K562 (cell line): Measurements from ENCODE around the gene ABCC10. TPM values are rescaled to one million over a fixed set of nuclear protein-coding genes. Genes with fewer than 3 reads are reported as not detected.

Source experiments
- CBFA2T3 ChIP-seq: fragments of 450-650 bp; IDR thresholded peaks from 2 replicates; pipeline ENCODE4 v1.6.1; 2017
- CTCF ChIP-seq, 3 experiments: IDR thresholded peaks in 2 of 3; conservative IDR thresholded peaks in 1 of 3; 2 replicates each; pipeline ENCODE4 v1.5.1; 2011 to 2012; ENCODE audit warnings: low read length in 3 of 3, mild to moderate bottlenecking in 3 of 3, control low read depth in 2 of 3, improper control_type of control experiment in 1 of 3, inconsistent platforms in 1 of 3, low read depth in 1 of 3, mixed read lengths in 1 of 3, moderate library complexity in 1 of 3; ENCODE audit not compliant: insufficient read depth in 2 of 3
- DPF2 ChIP-seq: fragments of 450-650 bp; IDR thresholded peaks from 2 replicates; pipeline ENCODE4 v1.6.1; 2016
- KDM1A ChIP-seq, 2 experiments: fragments of 450-650 bp; IDR thresholded peaks; 2 replicates each; pipeline ENCODE4 v1.6.1; 2016; ENCODE audit warnings: mild to moderate bottlenecking in 2 of 2
- MEIS2 ChIP-seq: fragments of 450-650 bp; IDR thresholded peaks from 2 replicates; pipeline ENCODE4 v1.6.1; 2014; ENCODE audit warnings: mild to moderate bottlenecking; ENCODE audit not compliant: partially characterized antibody
- MTA1 ChIP-seq: fragments of 450-650 bp; IDR thresholded peaks from 2 replicates; pipeline ENCODE4 v1.6.1; 2017; ENCODE audit warnings: borderline replicate concordance
- NCOR1 ChIP-seq: fragments of 450-650 bp; IDR thresholded peaks from 2 replicates; pipeline ENCODE4 v1.6.1; 2016; ENCODE audit warnings: mild to moderate bottlenecking, moderate library complexity
- RCOR1 ChIP-seq, 2 experiments: IDR thresholded peaks; 2 replicates each; pipeline ENCODE4 v1.6.1; 2012; ENCODE audit warnings: low read depth in 2 of 2, low read length in 2 of 2, borderline replicate concordance in 1 of 2, improper control_type of control experiment in 1 of 2
- SMARCA4 ChIP-seq: fragments of 450-650 bp; IDR thresholded peaks from 2 replicates; pipeline ENCODE4 v1.6.1; 2016
- SOX6 ChIP-seq: fragments of 450-650 bp; IDR thresholded peaks from 2 replicates; pipeline ENCODE4 v1.6.1; 2014; ENCODE audit warnings: mild to moderate bottlenecking
- ZBTB11 ChIP-seq, 3 experiments: fragments of 200-800 bp in 1 of 3; fragments of 250-450 bp in 1 of 3; fragments of 450-650 bp in 1 of 3; sonication (Bioruptor Pico) in 1 of 3; sonication (Bioruptor generic) in 1 of 3; formaldehyde crosslinking in 1 of 3; IDR thresholded peaks; 2 replicates each; pipeline versions ENCODE4 v1.6.1 to v1.8.0; 2016 to 2022; ENCODE audit warnings: mild to moderate bottlenecking in 2 of 3, missing genetic modification characterization in 2 of 3, missing compliant biosample characterization in 1 of 3, moderate library complexity in 1 of 3
- polyA plus RNA-seq, 8 experiments: library from polyadenylated mRNA; depleted of rRNA in 4 of 8; stranded (reverse) in 5 of 8; unstranded in 3 of 8; fragments of >200 nt; fragmentation: Nextera tagmentation in 2 of 8; fragmentation: Illumina TruSeq in 1 of 8; extraction: Ambion mirVana in 2 of 8; extraction: Trizol in 1 of 8; gene quantifications; 2 replicates each; pipeline versions ENCODE4 v1.2.1 to v1.2.3, GENCODE V29; 2011 to 2014; ENCODE audit warnings: inconsistent platforms in 1 of 8, missing spikeins in 1 of 8
- total RNA-seq, 7 experiments: library from RNA; depleted of rRNA in 6 of 7; stranded (reverse); fragments of >200 nt in 6 of 7; fragmentation: Illumina TruSeq in 2 of 7; extraction: Trizol in 2 of 7; gene quantifications; 2 replicates each; pipeline versions ENCODE4 v1.2.1 to v1.2.3, GENCODE V29; 2011 to 2021; ENCODE audit warnings: low replicate concordance in 1 of 7
- TF ChIP-seq, protein P1 (sequence below): fragments of 450-650 bp; IDR thresholded peaks from 2 replicates; pipeline ENCODE4 v1.6.1; 2016; ENCODE audit warnings: low read depth
- TF ChIP-seq, protein P2 (sequence below): sonication (generic); IDR thresholded peaks from 2 replicates; pipeline ENCODE4 v1.6.1; 2016

Gene ABCC10
- total and polyA plus RNA-seq, 9 of the 15 experiments (the other 6 are each of a cell fraction or from before 2014, with no cell fraction given): 2.4 to 29.1 (median 13.7) TPM

GRCh38 chr6:43390753-43391439 lies 36.4 kb upstream of the ABCC10 start (continued):
- TF ChIP-seq, protein P1, sequence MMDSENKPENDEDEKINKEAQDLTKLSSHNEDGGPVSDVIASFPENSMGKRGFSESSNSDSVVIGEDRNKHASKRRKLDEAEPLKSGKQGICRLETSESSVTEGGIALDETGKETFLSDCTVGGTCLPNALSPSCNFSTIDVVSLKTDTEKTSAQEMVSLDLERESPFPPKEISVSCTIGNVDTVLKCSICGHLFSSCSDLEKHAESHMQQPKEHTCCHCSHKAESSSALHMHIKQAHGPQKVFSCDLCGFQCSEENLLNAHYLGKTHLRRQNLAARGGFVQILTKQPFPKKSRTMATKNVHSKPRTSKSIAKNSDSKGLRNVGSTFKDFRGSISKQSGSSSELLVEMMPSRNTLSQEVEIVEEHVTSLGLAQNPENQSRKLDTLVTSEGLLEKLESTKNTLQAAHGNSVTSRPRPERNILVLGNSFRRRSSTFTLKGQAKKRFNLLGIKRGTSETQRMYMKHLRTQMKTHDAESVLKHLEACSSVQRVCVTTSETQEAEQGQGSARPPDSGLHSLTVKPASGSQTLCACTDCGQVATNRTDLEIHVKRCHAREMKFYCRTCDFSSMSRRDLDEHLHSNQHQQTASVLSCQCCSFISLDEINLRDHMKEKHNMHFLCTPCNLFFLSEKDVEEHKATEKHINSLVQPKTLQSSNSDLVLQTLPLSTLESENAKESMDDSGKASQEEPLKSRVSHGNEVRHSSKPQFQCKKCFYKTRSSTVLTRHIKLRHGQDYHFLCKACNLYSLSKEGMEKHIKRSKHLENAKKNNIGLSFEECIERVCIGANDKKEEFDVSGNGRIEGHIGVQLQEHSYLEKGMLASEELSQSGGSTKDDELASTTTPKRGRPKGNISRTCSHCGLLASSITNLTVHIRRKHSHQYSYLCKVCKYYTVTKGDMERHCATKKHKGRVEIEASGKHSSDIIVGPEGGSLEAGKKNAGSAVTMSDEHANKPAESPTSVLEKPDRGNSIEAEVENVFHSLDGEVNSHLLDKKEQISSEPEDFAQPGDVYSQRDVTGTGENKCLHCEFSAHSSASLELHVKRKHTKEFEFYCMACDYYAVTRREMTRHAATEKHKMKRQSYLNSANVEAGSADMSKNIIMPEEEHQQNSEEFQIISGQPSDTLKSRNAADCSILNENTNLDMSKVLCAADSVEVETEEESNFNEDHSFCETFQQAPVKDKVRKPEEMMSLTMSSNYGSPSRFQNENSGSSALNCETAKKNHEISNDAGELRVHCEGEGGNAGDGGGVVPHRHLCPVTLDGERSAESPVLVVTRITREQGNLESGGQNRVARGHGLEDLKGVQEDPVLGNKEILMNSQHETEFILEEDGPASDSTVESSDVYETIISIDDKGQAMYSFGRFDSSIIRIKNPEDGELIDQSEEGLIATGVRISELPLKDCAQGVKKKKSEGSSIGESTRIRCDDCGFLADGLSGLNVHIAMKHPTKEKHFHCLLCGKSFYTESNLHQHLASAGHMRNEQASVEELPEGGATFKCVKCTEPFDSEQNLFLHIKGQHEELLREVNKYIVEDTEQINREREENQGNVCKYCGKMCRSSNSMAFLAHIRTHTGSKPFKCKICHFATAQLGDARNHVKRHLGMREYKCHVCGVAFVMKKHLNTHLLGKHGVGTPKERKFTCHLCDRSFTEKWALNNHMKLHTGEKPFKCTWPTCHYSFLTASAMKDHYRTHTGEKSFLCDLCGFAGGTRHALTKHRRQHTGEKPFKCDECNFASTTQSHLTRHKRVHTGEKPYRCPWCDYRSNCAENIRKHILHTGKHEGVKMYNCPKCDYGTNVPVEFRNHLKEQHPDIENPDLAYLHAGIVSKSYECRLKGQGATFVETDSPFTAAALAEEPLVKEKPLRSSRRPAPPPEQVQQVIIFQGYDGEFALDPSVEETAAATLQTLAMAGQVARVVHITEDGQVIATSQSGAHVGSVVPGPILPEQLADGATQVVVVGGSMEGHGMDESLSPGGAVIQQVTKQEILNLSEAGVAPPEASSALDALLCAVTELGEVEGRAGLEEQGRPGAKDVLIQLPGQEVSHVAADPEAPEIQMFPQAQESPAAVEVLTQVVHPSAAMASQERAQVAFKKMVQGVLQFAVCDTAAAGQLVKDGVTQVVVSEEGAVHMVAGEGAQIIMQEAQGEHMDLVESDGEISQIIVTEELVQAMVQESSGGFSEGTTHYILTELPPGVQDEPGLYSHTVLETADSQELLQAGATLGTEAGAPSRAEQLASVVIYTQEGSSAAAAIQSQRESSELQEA: peak; percentile 86
- TF ChIP-seq, protein P2, sequence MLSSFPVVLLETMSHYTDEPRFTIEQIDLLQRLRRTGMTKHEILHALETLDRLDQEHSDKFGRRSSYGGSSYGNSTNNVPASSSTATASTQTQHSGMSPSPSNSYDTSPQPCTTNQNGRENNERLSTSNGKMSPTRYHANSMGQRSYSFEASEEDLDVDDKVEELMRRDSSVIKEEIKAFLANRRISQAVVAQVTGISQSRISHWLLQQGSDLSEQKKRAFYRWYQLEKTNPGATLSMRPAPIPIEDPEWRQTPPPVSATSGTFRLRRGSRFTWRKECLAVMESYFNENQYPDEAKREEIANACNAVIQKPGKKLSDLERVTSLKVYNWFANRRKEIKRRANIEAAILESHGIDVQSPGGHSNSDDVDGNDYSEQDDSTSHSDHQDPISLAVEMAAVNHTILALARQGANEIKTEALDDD: peak; percentile 90
- TF ChIP-seq CTCF (IDR thresholded peaks at IDR 0.05 in 2 of 3, conservative IDR thresholded peaks at IDR 0.05 in 1 of 3; ENCODE audit: insufficient read depth in 2 of 3, low read depth in 1 of 3, low read length in 3 of 3): peak in 1 of 3 experiments; percentile 19; a peak in 1 of 6 replicates
- TF ChIP-seq MEIS2: peak; percentile 6
- peak; percentile 37; the same call in 1 of the 2 replicates for TF ChIP-seq SMARCA4
- TF ChIP-seq SOX6: peak; percentile 48; the same call in 1 of the 2 replicates
- TF ChIP-seq CBFA2T3: peak; percentile 81
- peak; percentile 38; the same call in 1 of the 2 replicates for TF ChIP-seq MTA1
- TF ChIP-seq DPF2: peak; percentile 63; the same call in 1 of the 2 replicates
- peak; percentile 75 to 83 for TF ChIP-seq KDM1A (IDR thresholded peaks at IDR 0.05)
- 0 out of 6 replicates have a peak, but pooled peaks of 1 of the 3 experiments have one; percentile 33 for TF ChIP-seq ZBTB11 (CRISPR knock-in tag; IDR thresholded peaks at IDR 0.05)
- peak; percentile 62 for TF ChIP-seq NCOR1
- peak in 1 of 2 experiments; percentile 79; a peak in 2 of 4 replicates for TF ChIP-seq RCOR1 (IDR thresholded peaks at IDR 0.05; ENCODE audit: borderline replicate concordance in 1 of 2, low read depth in 2 of 2, low read length in 2 of 2)
